ENCODE measurements around the gene M6PR. TPM values are rescaled to one million over a fixed set of nuclear protein-coding genes. Genes with fewer than 3 reads are reported as not detected.
"Not testable (repeated sequence)": the region's sequence is repeated elsewhere in the genome, so short reads cannot be mapped to it uniquely, and the experiment has no call there.

The M6PR gene
- total and polyA plus RNA-seq, 4 donors, result 49.9 to 225 (median 157) TPM

DNA sequence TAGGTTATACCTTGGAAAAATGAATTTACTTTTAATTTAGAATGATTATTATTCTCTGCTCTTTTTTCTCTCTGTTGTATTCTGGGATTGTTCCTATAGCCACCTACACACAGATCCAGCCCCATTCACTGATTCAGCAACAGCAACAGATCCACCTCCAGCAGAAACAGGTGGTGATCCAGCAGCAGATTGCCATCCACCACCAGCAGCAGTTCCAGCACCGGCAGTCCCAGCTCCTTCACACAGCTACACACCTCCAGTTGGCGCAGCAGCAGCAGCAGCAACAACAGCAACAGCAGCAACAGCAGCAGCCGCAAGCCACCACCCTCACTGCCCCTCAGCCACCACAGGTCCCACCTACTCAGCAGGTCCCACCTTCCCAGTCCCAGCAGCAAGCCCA lies 17.0 kb downstream of the M6PR start:
- not testable (repeated sequence) for DNase-seq; H3K27ac ChIP-seq (ENCODE audit: low read depth in 1 of 2, low read length in 1 of 2); H3K9ac ChIP-seq (ENCODE audit: insufficient read depth in 1 of 2, low read length in 2 of 2); H3K9me3 ChIP-seq (ENCODE audit: control insufficient read depth in 4 of 4, insufficient read depth in 3 of 4, low read length in 3 of 4); H3K27me3 ChIP-seq (ENCODE audit: control insufficient read depth in 3 of 3, insufficient read depth in 3 of 3, low read length in 2 of 3); H3K4me3 ChIP-seq; ATAC-seq (ENCODE audit: insufficient read depth, low FRiP score); H3K4me1 ChIP-seq (ENCODE audit: control insufficient read depth in 5 of 5, insufficient read depth in 5 of 5, low read length in 5 of 5)
- 94 to 98% methylated on average over 2 of the region's 3 CpGs for WGBS, 2 donors
- peaks cover 9 to 51% (median 16%) of the 10 kb centered on the region in 4 donors for H3K36me3 ChIP-seq (ENCODE audit: control insufficient read depth in 4 of 4, insufficient read depth in 4 of 4, low read length in 4 of 4)

DNA sequence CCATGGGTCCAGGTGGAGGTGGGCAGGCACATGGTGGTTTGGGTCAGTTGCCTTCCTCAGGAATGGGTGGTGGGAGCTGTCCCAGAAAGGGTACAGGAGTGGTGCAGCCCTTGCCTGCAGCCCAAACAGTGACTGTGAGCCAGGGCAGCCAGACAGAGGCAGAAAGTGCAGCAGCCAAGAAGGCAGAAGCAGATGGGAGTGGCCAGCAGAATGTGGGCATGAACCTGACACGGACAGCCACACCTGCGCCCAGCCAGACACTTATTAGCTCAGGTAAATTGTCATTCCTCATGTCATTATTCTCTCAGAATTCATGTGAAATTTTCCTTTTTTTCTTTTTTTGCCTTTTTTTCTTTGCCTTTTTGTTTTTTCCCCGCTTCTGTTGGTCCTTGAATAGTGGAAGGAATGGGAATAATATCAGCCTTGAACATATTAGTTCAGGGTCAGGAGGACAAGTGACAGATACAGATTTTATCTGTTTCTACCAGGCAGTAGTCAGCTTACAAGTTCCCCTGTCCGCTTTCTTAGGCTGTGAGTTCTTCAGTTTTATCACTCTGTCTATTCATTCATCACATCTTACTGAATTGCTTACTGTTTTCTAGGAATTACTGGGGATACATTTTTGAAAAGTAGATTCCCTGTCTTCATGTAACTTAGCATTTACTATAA lies 18.7 kb downstream of the M6PR start:
- DNase-seq; H3K27ac ChIP-seq (ENCODE audit: low read depth in 1 of 2, low read length in 1 of 2); H3K4me1 ChIP-seq (ENCODE audit: control insufficient read depth in 5 of 5, insufficient read depth in 5 of 5, low read length in 5 of 5); ATAC-seq (ENCODE audit: insufficient read depth, low FRiP score); H3K9me3 ChIP-seq (ENCODE audit: control insufficient read depth in 4 of 4, insufficient read depth in 3 of 4, low read length in 3 of 4); H3K9ac ChIP-seq (ENCODE audit: insufficient read depth in 1 of 2, low read length in 2 of 2); H3K4me3 ChIP-seq; H3K27me3 ChIP-seq (ENCODE audit: control insufficient read depth in 3 of 3, insufficient read depth in 3 of 3, low read length in 2 of 3): not testable (repeated sequence)
- 96 to 97% methylated on average over 3 to 4 of the region's 4 CpGs for WGBS, 2 donors
- H3K36me3 ChIP-seq (ENCODE audit: control insufficient read depth in 4 of 4, insufficient read depth in 4 of 4, low read length in 4 of 4), result peaks cover 8 to 44% (median 14%) of the 10 kb centered on the region in 4 donors

DNA sequence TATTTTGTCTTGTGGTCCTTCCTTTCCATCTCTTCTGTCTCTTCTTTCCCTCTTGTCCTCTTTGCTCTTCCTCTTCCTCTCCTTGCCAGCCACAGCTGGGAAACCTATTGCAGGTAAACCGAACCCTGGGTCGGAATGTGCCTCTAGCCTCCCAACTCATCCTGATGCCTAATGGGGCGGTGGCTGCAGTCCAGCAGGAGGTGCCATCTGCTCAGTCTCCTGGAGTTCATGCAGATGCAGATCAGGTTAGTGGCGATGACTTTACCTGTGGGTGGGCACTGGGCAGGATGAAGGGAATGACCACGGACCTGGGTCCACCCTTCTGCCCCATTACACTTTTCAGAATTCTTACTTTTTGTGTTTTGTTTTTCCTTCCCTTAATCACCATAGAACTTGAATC lies 26.9 kb downstream of the M6PR start:
- WGBS, 2 donors, result 94 to 96% methylated on average over 5 of the region's 5 CpGs
- peaks cover 5 to 36% (median 10%) of the 10 kb centered on the region in 4 donors for H3K36me3 ChIP-seq (ENCODE audit: control insufficient read depth in 4 of 4, insufficient read depth in 4 of 4, low read length in 4 of 4)
- TF ChIP-seq, protein P1, sequence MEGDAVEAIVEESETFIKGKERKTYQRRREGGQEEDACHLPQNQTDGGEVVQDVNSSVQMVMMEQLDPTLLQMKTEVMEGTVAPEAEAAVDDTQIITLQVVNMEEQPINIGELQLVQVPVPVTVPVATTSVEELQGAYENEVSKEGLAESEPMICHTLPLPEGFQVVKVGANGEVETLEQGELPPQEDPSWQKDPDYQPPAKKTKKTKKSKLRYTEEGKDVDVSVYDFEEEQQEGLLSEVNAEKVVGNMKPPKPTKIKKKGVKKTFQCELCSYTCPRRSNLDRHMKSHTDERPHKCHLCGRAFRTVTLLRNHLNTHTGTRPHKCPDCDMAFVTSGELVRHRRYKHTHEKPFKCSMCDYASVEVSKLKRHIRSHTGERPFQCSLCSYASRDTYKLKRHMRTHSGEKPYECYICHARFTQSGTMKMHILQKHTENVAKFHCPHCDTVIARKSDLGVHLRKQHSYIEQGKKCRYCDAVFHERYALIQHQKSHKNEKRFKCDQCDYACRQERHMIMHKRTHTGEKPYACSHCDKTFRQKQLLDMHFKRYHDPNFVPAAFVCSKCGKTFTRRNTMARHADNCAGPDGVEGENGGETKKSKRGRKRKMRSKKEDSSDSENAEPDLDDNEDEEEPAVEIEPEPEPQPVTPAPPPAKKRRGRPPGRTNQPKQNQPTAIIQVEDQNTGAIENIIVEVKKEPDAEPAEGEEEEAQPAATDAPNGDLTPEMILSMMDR (IDR thresholded peaks at IDR 0.05; ENCODE audit: control extremely low read depth, extremely low read depth), result no peak
- no peaks in the 10 kb centered on the region for H3K9me3 ChIP-seq (ENCODE audit: control insufficient read depth in 4 of 4, insufficient read depth in 3 of 4, low read length in 3 of 4)
- H3K9ac ChIP-seq (ENCODE audit: insufficient read depth in 1 of 2, low read length in 2 of 2), result no peak overlapping the region
- DNase-seq (no peak), ATAC-seq (ENCODE audit: insufficient read depth, low FRiP score) (no peak)
- H3K27ac ChIP-seq (ENCODE audit: low read depth in 1 of 2, low read length in 1 of 2), result no peak overlapping the region
- H3K4me1 ChIP-seq (ENCODE audit: control insufficient read depth in 5 of 5, insufficient read depth in 5 of 5, low read length in 5 of 5), result no peaks in the 10 kb centered on the region
- no peak overlapping the region for H3K4me3 ChIP-seq
- no peaks in the 10 kb centered on the region for H3K27me3 ChIP-seq (ENCODE audit: control insufficient read depth in 3 of 3, insufficient read depth in 3 of 3, low read length in 2 of 3)

DNA sequence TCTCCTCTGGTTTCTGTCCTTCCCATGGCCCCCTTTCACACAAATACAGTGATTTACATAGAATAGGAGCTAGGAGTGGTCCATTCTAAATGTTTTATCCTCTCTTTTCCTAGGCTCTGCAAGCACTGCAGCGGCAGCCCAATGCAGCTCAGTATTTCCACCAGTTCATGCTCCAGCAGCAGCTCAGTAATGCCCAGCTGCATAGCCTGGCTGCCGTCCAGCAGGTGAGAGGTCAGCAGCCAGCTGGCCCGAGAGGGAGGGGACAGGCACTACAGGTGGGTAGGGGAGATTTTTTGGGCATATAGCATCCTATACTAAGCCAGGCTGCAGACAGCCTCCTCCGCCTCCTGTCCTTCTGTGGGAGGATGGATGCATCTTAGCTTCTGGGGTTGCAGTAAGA lies 29.8 kb downstream of the M6PR start:
- not testable (repeated sequence) for H3K4me3 ChIP-seq; H3K27me3 ChIP-seq (ENCODE audit: control insufficient read depth in 3 of 3, insufficient read depth in 3 of 3, low read length in 2 of 3); ATAC-seq (ENCODE audit: insufficient read depth, low FRiP score); H3K27ac ChIP-seq (ENCODE audit: low read depth in 1 of 2, low read length in 1 of 2); DNase-seq; H3K9ac ChIP-seq (ENCODE audit: insufficient read depth in 1 of 2, low read length in 2 of 2); H3K9me3 ChIP-seq (ENCODE audit: control insufficient read depth in 4 of 4, insufficient read depth in 3 of 4, low read length in 3 of 4)
- Histone ChIP-seq H3K4me1 (ENCODE audit: control insufficient read depth in 5 of 5, insufficient read depth in 5 of 5, low read length in 5 of 5) (peaks cover 0 to 14% (median 3%) of the 10 kb centered on the region in 5 donors), H3K36me3 (ENCODE audit: control insufficient read depth in 4 of 4, insufficient read depth in 4 of 4, low read length in 4 of 4) (peaks cover 5 to 28% (median 10%) of the 10 kb centered on the region in 4 donors)
- WGBS, 2 donors, result 92 to 96% methylated on average over 3 to 4 of the region's 4 CpGs

DNA sequence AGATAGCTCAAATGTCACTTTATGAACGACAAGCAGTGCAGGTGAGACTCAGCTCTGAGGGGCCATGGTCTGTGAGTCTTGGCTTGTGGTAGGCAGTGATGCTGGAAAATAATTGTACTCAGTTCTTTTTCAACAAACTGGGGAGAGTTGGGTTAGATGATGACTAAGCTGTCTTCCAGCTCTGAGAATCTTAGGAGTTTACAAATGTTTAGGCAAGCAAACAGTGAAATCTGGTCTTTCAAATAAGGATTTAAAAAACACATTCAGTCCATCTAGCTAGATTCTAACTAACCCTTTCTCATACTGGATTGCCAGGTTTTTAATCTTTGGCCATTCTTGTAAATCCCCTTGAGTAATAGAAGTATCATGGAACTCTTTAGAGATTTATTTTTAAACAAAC lies 31.7 kb downstream of the M6PR start:
- Histone ChIP-seq H3K4me3 (no peak overlapping the region), H3K27me3 (ENCODE audit: control insufficient read depth in 3 of 3, insufficient read depth in 3 of 3, low read length in 2 of 3) (no peaks in the 10 kb centered on the region), H3K9me3 (ENCODE audit: control insufficient read depth in 4 of 4, insufficient read depth in 3 of 4, low read length in 3 of 4) (no peaks in the 10 kb centered on the region), H3K27ac (ENCODE audit: low read depth in 1 of 2, low read length in 1 of 2) (no peak overlapping the region), H3K9ac (ENCODE audit: insufficient read depth in 1 of 2, low read length in 2 of 2) (no peak overlapping the region), H3K36me3 (ENCODE audit: control insufficient read depth in 4 of 4, insufficient read depth in 4 of 4, low read length in 4 of 4) (peaks cover 3 to 24% (median 10%) of the 10 kb centered on the region in 4 donors), H3K4me1 (ENCODE audit: control insufficient read depth in 5 of 5, insufficient read depth in 5 of 5, low read length in 5 of 5) (peaks cover 0 to 21% (median 7%) of the 10 kb centered on the region in 5 donors)
- 71 to 92% methylated on average over 1 of the region's 1 CpG for WGBS, 2 donors
- TF ChIP-seq, protein P1 (IDR thresholded peaks at IDR 0.05; ENCODE audit: control extremely low read depth, extremely low read depth), result no peak
- no peak for DNase-seq
- ATAC-seq (ENCODE audit: insufficient read depth, low FRiP score), result no peak

Data from lung (tissue), 12 donors.